Heart left ventricle (tissue), 13 donors: ENCODE data around the gene ETNK2.

ENCODE experiments used
- CTCF ChIP-seq, 12 donors: fragments of 200-600 bp; sonication (generic) in 4 of 12; IDR thresholded peaks; one replicate each; pipeline versions ENCODE4 v1.5.0 to v1.8.0; 2018 to 2022; ENCODE audit warnings: antibody characterized with exemption in 12 of 12, mild to moderate bottlenecking in 5 of 12
- POLR2A ChIP-seq, 2 donors: fragments of 450-650 bp; IDR thresholded peaks; one replicate each; pipeline ENCODE4 v1.6.1; 2017; ENCODE audit warnings: antibody characterized with exemption in 2 of 2, mild to moderate bottlenecking in 2 of 2, moderate library complexity in 2 of 2
- donor health status: ischemic (EF 13 %, LVEDD 7.1; RV severe dilation, severe dysfunction).
- donor health status: DM: no; HTN: yes; CAD: no.
- donor health status: DM: no; HTN: no; CAD: no.
- donor health status: ischemic (EF 25% LVEDD 6.9; RV normal size, moderate dysfunction).
- donor health status: ischemic (EF 25% LVEDD 5.7; RV mildly dilated, moderate dysfunction).
- donor health status: ischemic (EF 35%, LVEDD 5.7; RV mildly dilated, moderate dysfunction).
- donor health status: nonischemic (EF 11% LVEDD 7.7; RV severe dilation, severe dysfunction).
- donor health status: DM: yes; HTN: yes; CAD: no.
- donor health status: PGD.
- donor health status: ischemic (EF 29% LVEDD 5.4; RV normal size, mild dysfunction).
- donor health status: nonischemic (EF 23%, LVEDD 6.1; RV moderate dilation, normal function).

- no peak for TF ChIP-seq CTCF (IDR thresholded peaks at IDR 0.05)
- TF ChIP-seq POLR2A (IDR thresholded peaks at IDR 0.05), result no peak
Measured at GRCh38 chr1:204126956-204127355, 24.9 kb downstream of the ETNK2 start.
